Tibial artery (tissue), 4 donors: ENCODE measurements around the gene EPHA5.

Experiments
- DNase-seq, 2 donors: peaks; one replicate each; pipeline ENCODE4 v3.0.0-alpha.2; 2019
- H3K27ac ChIP-seq, 2 donors: fragments of 200-600 bp; sonication (generic) in 1 of 2; 1 replicate in 1 of 2; 2 replicates in 1 of 2; pipeline ENCODE4 v1.5.1; 2018 to 2019; ENCODE audit warnings: mild to moderate bottlenecking in 1 of 2
- H3K27me3 ChIP-seq, 2 donors: fragments of 200-600 bp; sonication (generic) in 1 of 2; one replicate each; pipeline versions ENCODE4 v1.5.1 to v1.6.0; 2016 to 2019
- H3K36me3 ChIP-seq, 3 donors: fragments of 200-600 bp; sonication (generic) in 2 of 3; one replicate each; pipeline ENCODE4 v1.5.1; 2016 to 2019; ENCODE audit warnings: mild to moderate bottlenecking in 2 of 3
- H3K4me1 ChIP-seq, 4 donors: fragments of 200-600 bp; sonication (generic) in 2 of 4; 1 replicate in 3 of 4; 2 replicates in 1 of 4; pipeline ENCODE4 v1.5.1; 2016 to 2019
- H3K4me3 ChIP-seq, 2 donors: fragments of 200-600 bp; sonication (generic) in 1 of 2; 1 replicate in 1 of 2; 2 replicates in 1 of 2; pipeline ENCODE4 v1.5.1; 2018 to 2019; ENCODE audit warnings: mild to moderate bottlenecking in 2 of 2
- H3K9me3 ChIP-seq, 3 donors: fragments of 200-600 bp; sonication (generic) in 1 of 3; one replicate each; pipeline ENCODE4 v1.5.1; 2016 to 2019
- CTCF ChIP-seq, 2 experiments: fragments of 200-600 bp in 1 of 2; fragments of 450-650 bp in 1 of 2; IDR thresholded peaks; one replicate each; pipeline ENCODE4 v1.5.1; 2017 to 2019; ENCODE audit warnings: antibody characterized with exemption in 2 of 2, mild to moderate bottlenecking in 1 of 2, moderate library complexity in 1 of 2
- intact Hi-C: fragments of 100-400 bp; cut with DNase I; formaldehyde crosslinking; loops from one replicate; pipeline ENCODE4 v1.15.0; 2023; ENCODE audit warnings: low total_unique reads

The EPHA5 gene

DNA sequence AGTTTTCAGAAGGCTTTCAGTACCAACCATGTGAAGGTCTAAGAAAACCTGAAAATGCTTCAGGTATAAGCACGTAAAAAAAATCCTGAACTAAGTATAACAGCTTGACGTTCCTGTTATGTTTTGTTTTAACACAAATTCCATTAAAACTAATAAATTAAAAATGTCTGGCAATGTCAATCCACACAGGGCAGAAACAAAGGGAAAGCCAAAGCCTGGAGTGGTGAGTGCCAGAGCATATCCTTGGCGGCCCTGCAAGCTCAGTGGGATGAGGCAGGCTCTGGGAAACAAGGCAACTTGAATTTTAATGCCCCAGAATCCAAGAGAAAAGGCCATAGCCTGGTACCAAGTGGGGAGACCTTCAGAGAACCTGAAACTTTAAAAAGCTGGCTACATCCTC, 78.2 kb downstream of the EPHA5 start:
- TF ChIP-seq CTCF (IDR thresholded peaks at IDR 0.05): no peak
- H3K27me3 ChIP-seq: no peaks in the 10 kb centered on the region
- H3K9me3 ChIP-seq: no peaks in the 10 kb centered on the region
- no peak overlapping the region for H3K4me3 ChIP-seq
- no peaks in the 10 kb centered on the region for H3K36me3 ChIP-seq
- intact Hi-C loops: no loop called here
- no peaks in the 10 kb centered on the region for H3K4me1 ChIP-seq
- DNase-seq: no peak
- H3K27ac ChIP-seq: no peak overlapping the region

- Histone ChIP-seq H3K4me1 (no peaks in the 10 kb centered on the region), H3K9me3 (no peaks in the 10 kb centered on the region), H3K27ac (no peak overlapping the region), H3K36me3 (no peaks in the 10 kb centered on the region), H3K27me3 (no peaks in the 10 kb centered on the region), H3K4me3 (no peak overlapping the region)
- intact Hi-C loops: no loop called here
- no peak for DNase-seq
- no peak for TF ChIP-seq CTCF (IDR thresholded peaks at IDR 0.05)
These were observed 80.4 kb downstream of the EPHA5 start for GRCh38 chr4:65589921-65590320.

DNA sequence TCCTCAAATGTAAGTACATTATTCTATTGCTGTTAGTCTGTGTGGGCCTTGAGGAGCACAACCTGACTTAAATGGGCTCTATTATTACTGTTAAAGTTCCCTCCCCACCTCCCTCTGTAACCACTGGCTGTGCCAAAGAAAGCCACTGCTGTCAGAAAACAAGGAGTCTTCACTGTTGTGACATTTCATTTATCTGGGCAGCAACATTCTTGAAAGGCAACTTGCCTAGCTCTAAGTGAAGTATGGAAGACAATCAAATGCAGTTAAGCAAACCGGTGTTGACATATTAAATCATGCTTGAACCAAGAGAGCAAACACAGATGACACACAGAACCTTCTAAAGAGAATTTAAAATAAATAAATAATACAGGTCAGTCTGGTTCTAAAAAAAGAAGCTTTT, 81.0 kb downstream of the EPHA5 start:
- no peaks in the 10 kb centered on the region for H3K27me3 ChIP-seq
- no peaks in the 10 kb centered on the region for H3K36me3 ChIP-seq
- no peaks in the 10 kb centered on the region for H3K9me3 ChIP-seq
- H3K4me1 ChIP-seq: no peaks in the 10 kb centered on the region
- intact Hi-C loops: no loop called here
- no peak overlapping the region for H3K4me3 ChIP-seq
- DNase-seq: no peak
- TF ChIP-seq CTCF (IDR thresholded peaks at IDR 0.05): no peak
- no peak overlapping the region for H3K27ac ChIP-seq

GRCh38 chr4:65580551-65580950, 89.7 kb downstream of the EPHA5 start:
- Histone ChIP-seq H3K4me3 (no peak overlapping the region), H3K27ac (no peak overlapping the region), H3K4me1 (no peaks in the 10 kb centered on the region), H3K36me3 (no peaks in the 10 kb centered on the region), H3K27me3 (no peaks in the 10 kb centered on the region), H3K9me3 (no peaks in the 10 kb centered on the region)
- no peak for TF ChIP-seq CTCF (IDR thresholded peaks at IDR 0.05)
- intact Hi-C loops: no loop called here
- no peak for DNase-seq

- no peaks in the 10 kb centered on the region for H3K9me3 ChIP-seq
- no peaks in the 10 kb centered on the region for H3K27me3 ChIP-seq
- TF ChIP-seq CTCF (IDR thresholded peaks at IDR 0.05): no peak
- intact Hi-C loops: no loop called here
- no peak overlapping the region for H3K27ac ChIP-seq
- no peak overlapping the region for H3K4me3 ChIP-seq
- no peaks in the 10 kb centered on the region for H3K36me3 ChIP-seq
- H3K4me1 ChIP-seq: no peaks in the 10 kb centered on the region
- no peak for DNase-seq
These were observed 103.8 kb downstream of the EPHA5 start for GRCh38 chr4:65566473-65566872.

DNA sequence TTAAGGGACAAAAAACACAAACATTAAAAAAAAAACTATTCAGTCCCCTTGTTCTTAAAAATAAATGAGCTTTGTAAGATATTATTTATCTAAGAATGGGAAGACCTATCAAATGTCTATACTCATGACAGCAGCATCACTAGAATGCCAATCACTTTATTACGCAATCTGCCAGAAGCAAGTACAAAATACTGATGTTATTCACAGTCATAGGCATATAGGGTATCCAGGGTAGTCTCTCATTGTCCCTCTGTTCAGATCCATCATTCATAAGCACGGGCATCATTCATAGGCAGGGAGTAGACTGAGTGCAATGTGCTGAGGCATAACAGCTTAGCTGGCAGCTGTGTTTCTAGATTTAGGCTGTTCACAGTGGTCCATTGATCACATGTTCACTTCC, 109.1 kb downstream of the EPHA5 start:
- H3K9me3 ChIP-seq: no peaks in the 10 kb centered on the region
- no peaks in the 10 kb centered on the region for H3K4me1 ChIP-seq
- TF ChIP-seq CTCF (IDR thresholded peaks at IDR 0.05): no peak
- no peaks in the 10 kb centered on the region for H3K27me3 ChIP-seq
- no peak for DNase-seq
- no peak overlapping the region for H3K27ac ChIP-seq
- no peak overlapping the region for H3K4me3 ChIP-seq
- no peaks in the 10 kb centered on the region for H3K36me3 ChIP-seq
- intact Hi-C loops: no loop called here
